Activated naive CD4-positive, alpha-beta T cell treated with anti-CD3 and anti-CD28 coated beads, Interleukin-2, amount 50 U/mL, for 16 hours (primary cell): Measurements from ENCODE around the gene SPINK8.
"Not testable (repeated sequence)": the region's sequence is repeated elsewhere in the genome, so short reads cannot be mapped to it uniquely, and the experiment has no call there.

ENCODE experiments used
- DNase-seq: peaks from one replicate; pipeline ENCODE4 v3.0.0-alpha.2; 2020

Gene SPINK8

DNA sequence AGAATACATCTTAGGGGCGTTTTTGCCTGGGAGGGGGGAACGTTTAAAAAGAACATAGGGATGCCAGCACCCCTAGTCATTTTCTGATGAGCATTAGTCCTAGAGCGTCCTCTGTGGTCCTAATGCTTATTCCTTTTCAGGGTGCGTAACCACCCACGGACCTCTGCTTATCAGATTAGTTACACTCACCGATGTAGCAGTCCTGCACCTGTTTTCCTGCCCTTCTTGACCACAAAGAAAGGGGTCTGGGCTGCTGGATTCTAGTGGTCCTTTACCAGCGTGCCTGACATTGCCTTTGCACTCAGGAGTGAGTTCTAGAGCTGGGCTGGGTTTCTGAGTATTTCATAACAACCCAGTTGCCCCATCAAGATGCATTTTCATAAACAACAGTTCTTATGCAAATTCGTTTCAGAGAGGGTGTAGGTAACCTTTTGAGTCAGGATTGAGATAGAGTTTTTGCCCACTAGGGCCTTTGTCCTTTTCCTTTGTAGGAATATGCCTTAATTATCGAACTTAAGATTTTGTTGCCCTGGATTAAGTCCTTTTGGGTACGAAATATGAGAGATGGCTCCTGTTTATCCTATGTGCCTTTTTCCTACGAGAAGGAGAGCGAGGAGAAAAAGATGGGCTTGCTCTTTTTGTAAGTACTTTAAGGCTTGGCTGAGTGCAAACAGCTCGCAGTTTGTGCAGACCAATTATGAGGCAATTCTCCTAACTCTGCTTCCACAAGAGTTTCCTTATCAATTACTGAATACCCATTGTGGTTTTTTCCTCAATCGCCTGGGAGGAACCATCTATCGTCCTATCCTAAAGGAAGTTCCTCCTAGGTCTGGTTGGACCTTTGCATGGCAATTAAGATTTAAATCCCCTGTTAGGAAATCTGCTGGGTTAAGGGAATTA, at the start of gene SPINK8:
Gene SPINK8 (minus strand): TSS at position 316 of the 900 bp plus-strand sequence. CDS start 5,320 bp downstream, outside the sequence.
- DNase-seq, result not testable (repeated sequence)

DNA sequence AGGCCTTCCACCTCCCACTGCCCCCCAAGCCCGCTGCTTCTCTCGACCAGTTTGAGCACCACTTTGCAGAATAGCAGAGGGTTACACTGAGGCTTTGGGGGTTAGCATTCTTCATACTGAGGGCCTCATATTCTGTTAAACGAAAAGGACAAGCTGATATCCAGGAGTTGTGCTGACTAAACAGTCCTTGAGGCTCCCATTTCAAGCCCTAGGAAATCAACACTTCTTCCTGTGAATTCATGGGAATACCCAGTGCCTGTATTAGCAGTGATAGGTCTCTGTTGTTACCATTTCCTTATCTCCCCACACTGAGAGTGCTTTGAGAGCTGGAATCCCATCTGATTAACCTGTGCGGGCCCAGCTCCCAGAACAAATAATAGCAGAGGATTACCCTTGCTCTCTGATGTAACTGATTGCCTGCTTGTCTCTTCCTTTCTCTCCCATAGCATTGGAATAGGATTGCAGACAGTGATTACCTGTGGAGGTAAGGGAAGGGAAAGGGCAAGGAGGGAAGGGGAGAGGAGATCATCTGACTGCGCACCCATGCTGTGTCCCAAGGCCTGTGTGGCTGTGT, 39.5 kb upstream of the SPINK8 start:
- no peak for DNase-seq

DNA sequence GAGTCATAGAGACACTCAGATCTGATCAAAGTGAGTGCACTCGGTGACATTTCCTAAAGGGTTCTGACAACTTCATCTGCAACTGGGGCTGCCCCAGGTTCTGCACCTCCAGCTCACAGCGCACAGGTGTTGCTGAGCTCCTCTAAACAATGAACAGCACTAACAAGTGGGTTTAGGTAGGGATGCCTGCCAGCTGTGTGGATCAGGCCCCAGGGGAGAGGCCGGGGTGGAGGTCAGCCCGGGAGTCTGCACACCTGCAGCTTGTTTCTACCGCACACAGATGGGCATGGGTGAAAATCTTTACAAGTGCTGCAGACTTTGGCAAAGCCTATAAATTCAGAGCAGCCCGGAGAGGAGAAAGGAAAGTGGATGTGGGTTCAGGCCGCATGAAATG, 38.9 kb upstream of the SPINK8 start:
- DNase-seq, result no peak

DNA sequence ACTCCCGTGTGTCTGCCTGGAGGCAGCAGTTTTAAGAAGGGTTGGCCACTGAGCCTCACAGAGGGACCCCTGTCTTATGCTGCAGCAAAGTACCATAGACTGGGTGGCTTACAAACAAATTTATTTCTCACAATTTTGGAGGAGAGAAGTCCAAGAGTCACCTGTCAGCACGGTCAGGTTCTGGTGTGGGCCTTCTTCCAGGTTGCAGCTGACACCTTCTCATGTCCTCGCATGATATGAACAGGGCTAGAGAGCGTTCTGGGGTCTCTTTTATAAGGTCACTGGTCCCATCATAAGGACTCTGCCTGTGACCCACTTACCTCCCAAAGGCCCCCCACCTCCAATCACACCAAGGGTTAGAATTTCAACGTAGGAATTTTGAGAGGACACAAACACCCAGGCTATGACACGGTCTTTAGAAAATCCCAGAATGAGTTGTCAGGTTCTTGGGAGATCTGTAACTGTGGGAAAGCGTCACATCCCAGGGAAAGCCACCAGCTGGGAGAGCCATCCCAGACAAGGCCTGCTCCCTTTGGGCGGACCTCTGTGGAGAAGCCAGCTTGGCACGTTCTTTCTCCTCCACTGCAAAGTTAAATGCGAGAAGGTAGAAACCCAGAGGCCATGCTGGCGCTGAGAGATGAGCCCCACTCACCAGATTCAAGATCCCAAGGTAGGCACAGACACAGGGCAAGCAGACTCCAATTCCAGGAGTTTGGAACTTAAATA, 38.4 kb upstream of the SPINK8 start, which contains the start of gene FBXW12:
Gene FBXW12 (plus strand): TSS at position 569 of the 726 bp plus-strand sequence. CDS start 549 bp downstream, outside the sequence.
- DNase-seq, result no peak

DNA sequence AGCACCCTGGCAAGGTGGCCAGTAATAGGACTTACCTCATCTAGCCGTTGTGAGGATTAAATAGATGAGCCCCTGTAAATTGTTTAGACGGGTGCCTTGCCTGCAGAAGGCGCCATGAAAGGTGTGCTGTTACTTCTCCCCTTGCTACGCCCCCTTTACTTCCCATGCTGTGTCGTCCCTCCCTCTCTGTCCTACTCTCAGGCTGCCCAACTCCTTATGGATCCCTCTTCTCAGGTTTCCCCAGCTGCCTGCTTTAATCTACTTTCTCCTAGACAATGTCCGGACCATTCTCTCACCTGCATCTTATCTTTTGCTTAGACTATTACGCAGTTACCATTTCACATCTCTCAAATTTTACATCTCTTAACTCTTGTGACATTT, 36.9 kb upstream of the SPINK8 start:
- DNase-seq, result no peak

DNA sequence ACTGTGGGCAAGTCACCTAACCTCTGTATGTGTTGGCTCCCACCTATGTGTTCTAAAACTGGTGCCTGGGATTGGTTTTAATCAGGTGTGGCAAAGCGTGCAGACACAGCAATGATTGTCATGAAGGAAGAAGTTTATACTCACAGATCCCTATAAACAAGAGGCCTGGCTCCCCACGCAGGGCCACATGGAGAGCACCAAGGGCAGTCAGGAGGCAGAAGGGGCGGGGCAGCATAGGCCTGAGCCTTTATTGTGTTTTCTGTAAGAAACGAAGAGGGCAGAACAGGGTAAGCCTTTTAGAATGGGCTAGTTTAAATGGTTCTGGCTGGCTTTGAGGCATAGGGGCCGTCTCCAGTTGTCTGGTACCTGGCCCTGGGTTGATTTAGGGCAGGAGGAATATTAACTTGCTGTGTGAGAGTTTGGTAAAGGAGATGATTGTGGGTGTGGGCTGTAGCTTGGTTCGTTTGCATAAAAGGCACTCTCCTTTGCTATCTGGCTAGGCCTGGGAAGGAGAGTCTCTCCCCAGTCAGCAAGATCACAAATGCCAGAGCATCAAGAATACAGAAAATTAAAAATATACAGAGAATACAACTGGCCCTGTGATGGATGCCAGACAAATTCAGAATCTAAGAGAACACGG, 36.4 kb upstream of the SPINK8 start:
- DNase-seq, result no peak

DNA sequence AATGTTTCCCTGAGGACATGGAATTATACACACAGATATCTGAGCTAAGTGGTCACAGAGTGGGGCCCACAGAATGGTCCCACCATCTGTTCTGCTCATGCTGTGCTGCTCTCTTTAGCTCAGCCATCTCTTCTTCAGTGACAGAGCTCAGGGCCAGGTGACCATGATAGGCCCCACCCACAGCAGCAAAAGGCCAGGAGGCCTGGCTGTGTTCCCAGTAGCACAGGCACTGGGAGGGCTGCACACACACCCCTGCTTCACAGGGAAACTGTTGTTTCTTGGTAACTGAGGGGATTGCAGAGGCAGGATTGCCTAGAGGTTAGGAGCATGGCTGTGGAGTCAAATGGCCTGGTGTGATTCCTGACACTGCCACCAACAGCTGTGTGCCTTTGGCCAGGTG, 33.7 kb upstream of the SPINK8 start:
- DNase-seq, result no peak

DNA sequence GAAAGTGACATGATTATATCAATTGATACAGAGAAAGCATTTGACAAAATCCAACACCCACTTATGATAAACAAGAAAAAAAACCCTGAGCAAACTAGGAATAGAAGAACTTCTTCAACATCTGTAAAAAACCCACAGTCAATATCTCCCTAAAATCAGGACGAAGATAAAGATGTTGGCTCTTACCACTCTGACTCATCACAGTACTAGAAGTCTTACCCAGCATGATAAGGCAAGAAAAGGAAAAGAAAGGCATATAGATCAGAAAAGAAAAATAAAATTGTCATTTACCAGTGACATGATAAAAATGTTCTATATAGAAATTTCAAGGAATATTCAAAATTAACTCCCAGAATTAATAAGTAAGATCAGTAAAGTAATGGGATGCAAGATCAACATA, 31.4 kb upstream of the SPINK8 start:
- no peak for DNase-seq

- DNase-seq, result no peak
These were observed 28.5 kb upstream of the SPINK8 start for GRCh38 chr3:48361928-48362327.

DNA sequence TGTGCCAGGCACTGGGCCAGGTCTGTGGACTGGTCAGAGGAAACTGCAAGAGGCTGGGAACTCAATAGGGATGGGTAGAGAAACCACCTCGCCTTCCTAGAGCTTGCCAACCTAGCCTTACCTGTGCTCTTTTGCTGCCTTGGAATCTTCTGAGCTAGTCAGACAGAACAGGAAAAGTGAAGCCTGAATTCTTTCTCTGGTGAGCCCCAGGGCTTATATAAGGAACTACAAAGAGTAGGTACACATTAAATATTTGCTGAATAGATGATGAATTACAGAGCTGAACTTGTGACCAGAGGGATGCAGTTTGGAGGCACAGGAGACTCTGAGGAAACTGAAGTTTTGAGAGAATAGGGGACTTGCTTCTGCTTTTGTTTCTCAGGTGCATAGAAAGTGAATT, 23.0 kb upstream of the SPINK8 start:
- DNase-seq, result no peak

DNA sequence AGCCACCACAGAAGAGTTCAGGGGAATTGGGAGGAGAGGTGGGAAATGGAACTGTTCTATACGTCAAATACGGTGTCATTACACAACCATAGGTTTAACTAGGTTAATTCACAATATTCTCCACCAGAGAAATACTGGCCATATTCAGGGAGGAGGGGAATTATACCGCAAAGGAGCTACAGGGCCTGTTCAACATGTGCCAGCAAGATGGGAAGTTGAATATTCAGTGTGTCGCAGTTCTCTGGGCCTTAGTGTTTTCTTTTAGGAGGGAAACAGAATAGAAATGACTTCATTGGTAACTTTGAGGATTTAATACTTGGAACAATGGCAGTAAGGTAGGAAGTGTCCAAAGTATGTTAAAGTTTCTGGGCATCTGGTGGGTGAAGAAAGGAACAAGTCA, 20.5 kb upstream of the SPINK8 start:
- no peak for DNase-seq

DNA sequence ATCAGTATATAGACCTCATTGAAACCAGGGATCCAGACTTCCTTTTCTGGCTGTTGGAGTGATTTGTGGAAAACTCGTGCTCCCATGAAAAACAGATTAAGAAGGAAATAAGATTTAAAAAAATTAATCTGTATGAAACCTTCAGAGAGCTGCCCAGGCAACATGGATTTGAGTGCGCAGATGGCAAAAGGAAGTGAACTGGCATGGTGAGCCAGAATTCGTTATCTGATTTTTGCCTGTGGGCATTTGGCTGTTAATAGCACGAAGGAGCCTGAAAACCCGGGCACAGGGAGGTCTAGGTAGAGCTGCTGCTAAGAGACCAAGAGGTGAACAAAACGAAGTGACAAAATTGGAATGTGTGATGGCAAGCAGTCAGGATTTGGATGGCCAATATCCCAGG, 19.1 kb upstream of the SPINK8 start:
- DNase-seq, result no peak

DNA sequence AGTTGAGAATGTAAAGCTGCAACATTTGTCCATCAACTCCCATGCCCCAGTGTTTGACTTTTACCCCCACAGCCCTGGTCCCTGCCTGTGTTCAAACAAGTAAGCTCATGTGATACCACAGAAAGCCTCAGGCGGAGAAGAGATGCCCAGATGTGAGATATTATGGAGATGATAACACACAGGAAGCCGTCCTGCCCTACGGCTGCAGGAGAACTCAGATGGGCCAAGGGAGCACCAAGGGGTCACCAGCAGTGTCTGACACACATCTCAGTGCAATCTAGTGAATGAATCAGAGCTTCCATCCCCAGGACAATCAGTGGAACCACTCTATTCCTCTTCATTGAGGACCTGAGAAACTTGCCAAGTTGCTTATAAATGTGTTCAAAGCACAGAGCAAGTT, 14.0 kb upstream of the SPINK8 start:
- DNase-seq, result no peak

DNA sequence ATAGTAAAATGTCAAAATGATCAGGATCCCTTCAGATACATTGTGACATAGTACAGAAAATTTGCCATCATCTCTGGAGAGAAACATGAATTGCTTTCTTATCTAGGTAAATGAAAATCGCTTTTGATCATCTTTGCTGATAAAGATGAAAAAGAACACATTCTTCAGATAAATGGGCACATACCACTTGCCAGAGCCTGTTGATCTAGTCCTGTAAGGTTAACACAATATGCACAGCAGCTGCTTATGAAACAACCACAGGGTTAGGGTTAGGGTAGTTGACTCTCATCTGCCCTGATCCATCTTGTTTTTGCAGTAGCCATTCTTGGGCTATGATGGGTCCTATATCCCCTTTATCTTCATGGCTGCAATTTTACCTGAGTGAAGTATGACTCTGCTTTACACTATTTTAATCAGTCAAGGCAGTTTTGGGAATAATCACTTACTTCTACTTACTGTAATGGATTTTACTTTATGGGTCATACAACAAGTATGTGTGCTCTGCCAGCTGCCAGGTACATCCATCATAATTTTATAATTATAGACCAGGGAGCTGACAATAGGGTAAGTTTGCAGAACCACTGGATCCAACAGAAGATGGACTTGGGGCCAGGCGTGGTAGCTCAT, 12.6 kb upstream of the SPINK8 start:
- DNase-seq, result no peak

DNA sequence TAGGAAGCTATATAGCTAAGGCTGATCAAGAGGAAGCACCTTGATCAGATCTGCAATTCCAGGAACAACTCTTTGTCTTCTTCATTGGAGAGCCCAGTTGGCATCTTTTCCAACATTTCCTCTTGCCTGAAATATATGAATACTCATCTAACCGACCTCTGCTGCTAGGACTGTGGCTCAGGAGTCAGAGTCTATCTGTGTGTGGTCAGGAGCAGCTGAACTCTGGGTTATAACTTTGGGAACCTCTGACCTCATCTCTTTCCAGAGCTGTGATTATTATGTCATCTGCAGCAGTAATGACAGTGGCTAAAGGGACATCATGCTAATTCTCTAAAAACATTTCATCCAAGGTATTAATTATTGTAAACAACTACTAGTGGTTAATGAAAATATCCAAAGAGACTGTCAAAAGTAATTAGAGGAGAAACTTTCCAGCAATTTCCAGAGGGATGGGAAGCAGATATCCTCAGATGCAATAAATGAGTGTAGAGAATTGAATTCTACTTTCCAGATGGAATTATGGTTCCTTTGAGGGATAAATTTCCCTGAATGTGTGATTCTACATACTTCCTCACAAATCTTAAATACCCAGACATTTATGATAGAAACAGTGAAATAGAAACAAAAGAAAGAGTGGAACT, 11.5 kb upstream of the SPINK8 start:
- no peak for DNase-seq

- no peak for DNase-seq
These were observed 10.0 kb upstream of the SPINK8 start for GRCh38 chr3:48343432-48343831.

DNA sequence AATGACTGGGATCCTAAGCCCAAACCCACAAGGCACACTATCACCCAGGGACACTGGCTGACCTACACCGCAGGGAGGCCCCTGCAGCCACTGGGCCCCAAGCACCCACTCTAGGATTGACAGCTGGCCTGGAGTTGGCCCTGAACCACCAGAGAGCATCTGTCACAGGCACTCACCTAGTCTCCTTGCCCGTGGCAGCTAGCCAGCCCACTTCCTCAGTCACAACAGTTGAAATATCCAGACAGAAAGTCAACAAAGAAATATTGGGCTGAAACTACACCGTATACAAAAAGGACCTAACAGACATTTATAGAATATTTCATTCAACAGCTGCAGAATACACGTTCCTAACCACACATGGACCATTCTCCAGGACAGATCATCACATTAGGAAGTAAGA, 5.2 kb upstream of the SPINK8 start:
- DNase-seq, result no peak

GRCh38 chr3:48337536-48337935, 4.1 kb upstream of the SPINK8 start:
- DNase-seq, result not testable (repeated sequence)

DNA sequence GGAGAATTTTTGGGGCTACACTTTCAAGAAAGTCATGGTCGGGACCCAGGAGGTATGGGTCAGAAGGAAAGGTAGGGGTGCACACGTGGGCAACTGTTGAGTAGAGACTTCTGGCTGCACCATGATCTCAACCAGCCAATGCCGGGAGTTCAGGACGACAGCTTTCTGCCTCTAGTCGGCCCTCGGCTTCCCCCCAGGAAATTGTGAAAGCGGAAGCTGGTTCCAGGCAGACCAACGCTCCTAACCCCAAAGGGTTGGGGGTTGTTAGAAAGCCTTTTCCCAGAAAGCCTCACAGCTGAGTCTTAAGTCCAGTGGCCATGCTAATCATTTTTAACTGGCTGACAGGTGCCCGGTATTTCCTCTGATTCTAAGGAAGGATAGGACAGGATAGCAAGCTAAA, 1.8 kb upstream of the SPINK8 start:
- DNase-seq, result not testable (repeated sequence)

DNA sequence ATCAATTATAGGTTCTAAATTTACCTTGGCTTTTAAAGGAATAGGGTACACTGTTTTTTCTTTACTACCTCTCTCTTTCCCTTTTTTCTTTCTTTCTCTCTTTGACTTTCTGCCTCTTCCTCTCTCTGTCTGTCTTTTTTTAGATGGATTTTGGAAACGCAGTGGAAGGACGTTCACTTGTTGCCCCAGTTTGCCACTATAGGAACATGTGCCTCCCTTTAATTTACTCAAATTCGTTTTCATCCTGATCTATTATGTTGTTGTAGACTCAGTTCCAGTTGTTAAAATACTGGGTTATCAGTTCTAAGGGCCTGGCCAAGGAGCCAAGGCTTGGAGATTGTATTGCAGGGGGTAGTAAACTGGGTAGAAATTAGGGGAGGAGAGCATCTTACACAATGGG, 1.1 kb upstream of the SPINK8 start:
- no peak for DNase-seq

GRCh38 chr3:48331706-48332435, 1.6 kb downstream of the SPINK8 start:
- DNase-seq, result not testable (repeated sequence)

GRCh38 chr3:48320996-48321395, 12.5 kb downstream of the SPINK8 start:
- no peak for DNase-seq
